Natural killer cell (primary cell): ENCODE measurements around the gene IFT81. TPM values are rescaled to one million over a fixed set of nuclear protein-coding genes. Genes with fewer than 3 reads are reported as not detected.

ENCODE experiments used
- ATAC-seq, 3 donors: fragments of 150-1000 bp in 2 of 3; fragments of 200-7000 bp in 1 of 3; cut with Tn5 transposase; 1 replicate in 1 of 3; 2 replicates in 2 of 3; pipeline ENCODE4 v1.10.0; 2021; ENCODE audit warnings: mild to moderate bottlenecking in 2 of 3, moderate library complexity in 2 of 3
- DNase-seq, 2 donors: peaks; one replicate each; pipeline versions ENCODE4 v3.0.0 to v3.0.0-alpha.2; 2013 to 2021; ENCODE audit warnings: mixed read lengths in 1 of 2
- H3K27ac ChIP-seq: one replicate; pipeline ENCODE4 v1.5.1; 2013; ENCODE audit warnings: mild to moderate bottlenecking, low read length
- H3K27me3 ChIP-seq: one replicate; pipeline ENCODE4 v1.6.1; 2013; ENCODE audit warnings: low read length; ENCODE audit not compliant: control insufficient read depth, insufficient read depth
- H3K36me3 ChIP-seq: one replicate; pipeline ENCODE4 v1.6.1; 2013; ENCODE audit warnings: low read length; ENCODE audit not compliant: control insufficient read depth, insufficient read depth
- H3K4me1 ChIP-seq: one replicate; pipeline ENCODE4 v1.6.1; 2013; ENCODE audit warnings: low read length; ENCODE audit not compliant: control insufficient read depth, insufficient read depth
- H3K4me3 ChIP-seq: one replicate; pipeline ENCODE4 v1.5.1; 2013; ENCODE audit warnings: low read length
- H3K9me3 ChIP-seq: one replicate; pipeline ENCODE4 v1.6.1; 2013; ENCODE audit warnings: low read length; ENCODE audit not compliant: control insufficient read depth, insufficient read depth
- H3K27ac Mint-ChIP-seq, 2 donors: one replicate each; pipeline ENCODE4 v1.8.0; 2022; ENCODE audit warnings: mild to moderate bottlenecking in 2 of 2, mixed read lengths in 2 of 2, moderate library complexity in 1 of 2
- H3K27me3 Mint-ChIP-seq, 2 donors: one replicate each; pipeline ENCODE4 v1.8.0; 2022; ENCODE audit warnings: low read depth in 2 of 2, mixed read lengths in 2 of 2
- H3K36me3 Mint-ChIP-seq: one replicate; pipeline ENCODE4 v1.8.0; 2022; ENCODE audit warnings: mixed read lengths
- H3K4me1 Mint-ChIP-seq, 2 donors: one replicate each; pipeline ENCODE4 v1.8.0; 2022; ENCODE audit warnings: mixed read lengths in 2 of 2
- H3K4me3 Mint-ChIP-seq: one replicate; pipeline ENCODE4 v1.8.0; 2022; ENCODE audit warnings: mild to moderate bottlenecking, moderate library complexity, mixed read lengths
- H3K9me3 Mint-ChIP-seq, 2 donors: one replicate each; pipeline ENCODE4 v1.8.0; 2022; ENCODE audit warnings: mixed read lengths in 2 of 2
- WGBS: methylation state at CpG from one replicate; pipeline ENCODE4 v1.1.7; 2013; ENCODE audit warnings: missing lambda C conversion rate; ENCODE audit not compliant: insufficient coverage; 5-methylcytosine and 5-hydroxymethylcytosine counted together
- intact Hi-C: fragments of 100-400 bp; cut with micrococcal nuclease; formaldehyde crosslinking; loops from one replicate; pipeline ENCODE4 v1.14.2; 2022
- total RNA-seq, 4 donors: library from RNA; stranded (reverse); fragments of 120-200 nt in 1 of 4; gene quantifications; one replicate each; pipeline versions ENCODE4 v1.2.3 to v1.2.4, GENCODE V29; 2013 to 2022
- TF ChIP-seq, protein P1 (sequence below): fragments of 200-600 bp; IDR thresholded peaks from one replicate; pipeline ENCODE4 v1.8.0; 2022; ENCODE audit warnings: antibody characterized with exemption

Gene IFT81
- total RNA-seq, 3 donors from 2014 or later (not counting 1 experiment from before 2014, with no cell fraction given) = 0.61 to 1.4 (median 0.80) TPM

- no peaks in the 10 kb centered on the region for H3K4me1 ChIP-seq
- no peaks in the 10 kb centered on the region for H3K4me1 Mint-ChIP-seq
- no peaks in the 10 kb centered on the region for H3K27me3 ChIP-seq
- H3K27ac ChIP-seq = no peak overlapping the region
- WGBS = 95% methylated on average over 4 of the region's 4 CpGs
- no peak overlapping the region for H3K4me3 Mint-ChIP-seq
- TF ChIP-seq, protein P1, sequence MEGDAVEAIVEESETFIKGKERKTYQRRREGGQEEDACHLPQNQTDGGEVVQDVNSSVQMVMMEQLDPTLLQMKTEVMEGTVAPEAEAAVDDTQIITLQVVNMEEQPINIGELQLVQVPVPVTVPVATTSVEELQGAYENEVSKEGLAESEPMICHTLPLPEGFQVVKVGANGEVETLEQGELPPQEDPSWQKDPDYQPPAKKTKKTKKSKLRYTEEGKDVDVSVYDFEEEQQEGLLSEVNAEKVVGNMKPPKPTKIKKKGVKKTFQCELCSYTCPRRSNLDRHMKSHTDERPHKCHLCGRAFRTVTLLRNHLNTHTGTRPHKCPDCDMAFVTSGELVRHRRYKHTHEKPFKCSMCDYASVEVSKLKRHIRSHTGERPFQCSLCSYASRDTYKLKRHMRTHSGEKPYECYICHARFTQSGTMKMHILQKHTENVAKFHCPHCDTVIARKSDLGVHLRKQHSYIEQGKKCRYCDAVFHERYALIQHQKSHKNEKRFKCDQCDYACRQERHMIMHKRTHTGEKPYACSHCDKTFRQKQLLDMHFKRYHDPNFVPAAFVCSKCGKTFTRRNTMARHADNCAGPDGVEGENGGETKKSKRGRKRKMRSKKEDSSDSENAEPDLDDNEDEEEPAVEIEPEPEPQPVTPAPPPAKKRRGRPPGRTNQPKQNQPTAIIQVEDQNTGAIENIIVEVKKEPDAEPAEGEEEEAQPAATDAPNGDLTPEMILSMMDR = no peak
- ATAC-seq (no peak), DNase-seq (no peak)
- intact Hi-C loops = no loop called here
- H3K36me3 ChIP-seq = no peaks in the 10 kb centered on the region
- no peak overlapping the region for H3K4me3 ChIP-seq
- no peaks in the 10 kb centered on the region for H3K27me3 Mint-ChIP-seq
- no peaks in the 10 kb centered on the region for H3K36me3 Mint-ChIP-seq
- H3K9me3 ChIP-seq = no peaks in the 10 kb centered on the region
- H3K27ac Mint-ChIP-seq = no peak overlapping the region
- no peaks in the 10 kb centered on the region for H3K9me3 Mint-ChIP-seq
These were observed 123.9 kb downstream of the IFT81 start for GRCh38 chr12:110248096-110248447.

GRCh38 chr12:110249105-110249504, 124.9 kb downstream of the IFT81 start:
- H3K27ac ChIP-seq = no peak overlapping the region
- WGBS = 27% methylated on average over 4 of the region's 4 CpGs
- no peaks in the 10 kb centered on the region for H3K9me3 Mint-ChIP-seq

DNA sequence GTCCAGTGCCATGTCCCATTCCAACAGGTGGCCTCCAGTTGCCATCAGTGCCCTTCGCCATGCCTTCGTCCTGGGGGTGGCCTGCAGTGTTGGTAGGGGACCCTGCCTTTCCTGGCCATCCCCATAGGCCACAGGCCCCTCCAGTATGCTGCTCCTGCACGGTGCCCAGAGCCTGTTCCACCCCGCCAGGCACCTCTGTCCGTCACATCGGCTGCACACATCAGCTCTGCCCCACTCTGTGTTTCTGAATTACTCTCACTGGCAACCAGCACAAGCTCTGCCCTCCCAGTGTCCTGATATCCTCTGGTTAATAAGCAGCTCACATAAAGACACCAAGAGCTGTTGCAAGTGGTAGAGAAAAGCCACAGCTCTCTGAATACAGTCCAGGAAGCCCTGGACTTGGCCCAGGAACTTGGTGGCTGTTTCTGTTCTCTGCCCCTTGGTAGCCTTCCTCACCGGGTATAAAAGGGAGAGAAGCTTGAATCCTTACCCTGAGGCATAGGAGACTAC, 125.6 kb downstream of the IFT81 start:
- intact Hi-C loops = no loop called here
- Mint-ChIP-seq H3K9me3 (no peaks in the 10 kb centered on the region), H3K4me3 (no peak overlapping the region), H3K4me1 (no peaks in the 10 kb centered on the region), H3K36me3 (no peaks in the 10 kb centered on the region), H3K27me3 (no peaks in the 10 kb centered on the region), H3K27ac (no peak overlapping the region)
- 78% methylated on average over 7 of the region's 7 CpGs for WGBS
- H3K27me3 ChIP-seq = no peaks in the 10 kb centered on the region
- TF ChIP-seq, protein P1 = no peak
- DNase-seq (no peak), ATAC-seq (no peak)
- no peak overlapping the region for H3K27ac ChIP-seq
- H3K9me3 ChIP-seq = no peaks in the 10 kb centered on the region
- H3K36me3 ChIP-seq = no peaks in the 10 kb centered on the region
- H3K4me1 ChIP-seq = no peaks in the 10 kb centered on the region
- no peak overlapping the region for H3K4me3 ChIP-seq

More at GRCh38 chr12:110249105-110249504, 124.9 kb downstream of the IFT81 start:
- Histone ChIP-seq H3K36me3 (no peaks in the 10 kb centered on the region), H3K9me3 (no peaks in the 10 kb centered on the region), H3K4me3 (no peak overlapping the region), H3K27me3 (no peaks in the 10 kb centered on the region), H3K4me1 (no peaks in the 10 kb centered on the region)
- Mint-ChIP-seq H3K4me1 (no peaks in the 10 kb centered on the region), H3K27me3 (no peaks in the 10 kb centered on the region), H3K36me3 (no peaks in the 10 kb centered on the region), H3K27ac (no peak overlapping the region), H3K4me3 (no peak overlapping the region)
- ATAC-seq (no peak), DNase-seq (no peak)
- intact Hi-C loops = no loop called here
- TF ChIP-seq, protein P1 = no peak

DNA sequence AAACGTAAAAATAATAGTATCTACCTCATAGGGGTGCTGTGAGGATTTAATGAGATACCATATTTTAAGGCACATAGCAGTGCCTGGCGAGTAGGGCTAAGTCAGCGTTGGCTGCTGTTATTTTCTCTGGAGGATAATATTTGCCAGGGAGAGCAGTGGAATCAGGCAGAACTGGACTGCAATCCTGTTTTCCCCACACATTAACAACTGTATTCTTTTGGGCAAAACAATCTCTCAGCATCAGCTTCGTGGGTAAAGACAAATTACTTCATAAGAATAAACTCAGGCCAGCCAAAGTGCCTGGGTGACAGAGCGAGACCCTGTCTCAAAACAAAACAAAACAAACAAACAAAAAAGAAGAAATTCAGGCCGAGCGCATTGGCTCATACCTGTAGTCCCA, 127.2 kb downstream of the IFT81 start:
- H3K4me3 Mint-ChIP-seq = no peak overlapping the region

More for the DNA sequence above, 127.2 kb downstream of the IFT81 start:
- Histone ChIP-seq H3K27me3 (no peaks in the 10 kb centered on the region), H3K36me3 (no peaks in the 10 kb centered on the region), H3K4me1 (no peaks in the 10 kb centered on the region), H3K9me3 (no peaks in the 10 kb centered on the region), H3K27ac (no peak overlapping the region), H3K4me3 (no peak overlapping the region)
- H3K9me3 Mint-ChIP-seq = no peaks in the 10 kb centered on the region
- H3K4me1 Mint-ChIP-seq = no peaks in the 10 kb centered on the region
- ATAC-seq = no peak
- H3K36me3 Mint-ChIP-seq = no peaks in the 10 kb centered on the region
- 87% methylated on average over 7 of the region's 7 CpGs for WGBS
- TF ChIP-seq, protein P1 = no peak
- intact Hi-C loops = no loop called here
- H3K27me3 Mint-ChIP-seq = no peaks in the 10 kb centered on the region
- H3K27ac Mint-ChIP-seq = no peak overlapping the region
- DNase-seq = no peak
